ENCODE results near the gene HNRNPLL. TPM values are rescaled to one million over a fixed set of nuclear protein-coding genes. Genes with fewer than 3 reads are reported as not detected.
"Not testable (repeated sequence)": the region's sequence is repeated elsewhere in the genome, so short reads cannot be mapped to it uniquely, and the experiment has no call there.

Gene HNRNPLL
- total RNA-seq = 47.9 TPM

DNA sequence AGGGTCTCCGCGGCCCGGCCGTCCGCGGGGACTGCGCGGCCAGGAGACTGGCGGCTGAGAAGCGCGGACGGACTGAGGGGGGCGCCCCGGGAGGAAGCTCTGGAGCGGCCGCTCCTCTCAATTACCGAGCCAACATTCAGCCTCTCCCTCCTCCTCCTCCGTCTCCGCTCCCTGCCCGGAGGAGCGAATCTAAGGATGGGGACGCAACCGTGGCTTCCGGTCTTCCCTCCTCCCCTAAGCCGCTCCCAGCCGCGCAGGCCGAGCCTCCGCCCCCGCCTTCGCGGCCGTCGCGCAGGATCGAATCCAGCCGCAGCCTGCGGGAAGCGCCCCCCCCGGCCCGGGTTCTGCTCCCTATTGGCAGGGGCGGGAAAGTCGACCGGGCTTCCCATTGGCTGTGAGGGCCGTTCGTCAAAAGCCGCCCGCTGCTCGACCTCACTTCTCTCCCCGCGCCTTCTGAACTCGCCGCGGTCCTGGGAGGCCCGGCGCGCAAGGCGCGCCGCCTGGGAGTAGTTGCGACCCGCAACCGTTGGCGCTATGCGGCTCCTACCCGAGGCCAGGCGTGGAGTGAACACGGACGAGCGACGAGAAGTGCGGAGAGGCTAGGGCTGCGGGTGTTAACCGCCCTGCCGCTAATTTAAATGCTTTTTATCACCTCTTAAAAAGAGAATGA is at the start of gene HNRNPLL:
HNRNPLL (minus strand) TSS at position 197 of the 670 bp plus-strand sequence. CDS start 302 bp downstream, outside the sequence.
- peak; percentile 99 for DNase-seq

DNA sequence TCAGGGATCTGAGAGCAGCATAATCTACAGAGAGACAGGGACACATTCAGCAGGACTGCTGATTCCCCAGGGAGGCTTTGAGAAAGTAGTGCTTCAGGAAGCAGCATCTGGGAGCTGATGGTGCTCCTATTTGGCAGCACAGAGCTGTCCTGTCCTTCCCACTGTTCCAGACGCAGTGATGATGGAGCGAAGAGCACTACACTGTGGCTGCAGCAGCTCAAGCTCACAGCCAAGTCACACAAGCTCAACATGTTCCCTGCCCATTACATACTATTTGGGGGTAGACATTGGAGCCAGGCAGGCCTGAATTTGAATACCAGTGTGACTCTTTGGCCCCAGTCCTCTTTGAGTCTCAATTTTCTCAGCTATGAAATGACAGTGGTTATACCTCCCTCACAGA is 48.0 kb upstream of the HNRNPLL start:
- no peak for DNase-seq

DNA sequence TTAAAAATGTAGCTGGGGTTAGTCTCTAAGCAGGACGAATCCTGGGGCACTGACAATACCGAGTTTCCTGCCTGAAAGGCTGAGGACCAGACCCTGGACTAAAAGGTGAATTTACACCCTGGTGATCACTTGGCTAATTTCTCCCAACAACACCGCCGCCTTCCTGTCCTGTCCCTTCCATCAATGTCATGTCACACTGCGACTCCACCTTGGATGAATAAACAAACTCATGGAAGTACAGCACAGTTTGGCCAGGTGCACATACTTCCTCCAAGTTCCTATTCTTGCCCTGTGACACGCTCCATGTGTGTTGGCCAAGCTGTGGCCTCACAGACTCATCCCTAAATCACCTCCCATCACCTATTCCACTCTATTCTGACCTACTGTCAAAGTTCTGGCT is 47.3 kb upstream of the HNRNPLL start:
- DNase-seq = no peak

DNA sequence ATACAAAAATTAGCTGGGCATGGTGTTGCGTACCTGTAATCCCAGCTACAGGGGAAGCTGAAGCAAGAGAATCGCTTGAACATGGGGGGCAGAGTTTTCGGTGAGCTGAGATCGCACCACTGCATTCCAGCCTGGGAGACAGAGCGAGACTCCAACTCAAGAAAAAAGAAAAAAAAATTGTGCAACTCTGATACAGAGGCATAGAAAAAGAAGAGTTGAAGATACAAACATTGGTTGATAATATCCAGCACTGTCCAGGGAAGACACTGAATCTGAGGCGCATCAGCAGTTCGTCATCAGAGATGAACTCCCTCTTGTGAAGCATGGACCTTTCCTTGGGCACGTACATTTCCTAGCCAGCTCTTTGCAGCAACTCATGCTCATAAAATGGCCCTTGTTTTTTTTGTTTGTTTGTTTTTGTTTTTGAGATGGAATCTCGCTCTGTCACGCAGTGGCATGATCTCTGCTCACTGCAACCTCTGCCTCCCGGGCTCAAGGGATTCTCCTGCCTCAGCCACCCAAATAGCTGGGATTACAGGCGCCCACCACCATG is 46.5 kb upstream of the HNRNPLL start:
- no peak for DNase-seq

DNA sequence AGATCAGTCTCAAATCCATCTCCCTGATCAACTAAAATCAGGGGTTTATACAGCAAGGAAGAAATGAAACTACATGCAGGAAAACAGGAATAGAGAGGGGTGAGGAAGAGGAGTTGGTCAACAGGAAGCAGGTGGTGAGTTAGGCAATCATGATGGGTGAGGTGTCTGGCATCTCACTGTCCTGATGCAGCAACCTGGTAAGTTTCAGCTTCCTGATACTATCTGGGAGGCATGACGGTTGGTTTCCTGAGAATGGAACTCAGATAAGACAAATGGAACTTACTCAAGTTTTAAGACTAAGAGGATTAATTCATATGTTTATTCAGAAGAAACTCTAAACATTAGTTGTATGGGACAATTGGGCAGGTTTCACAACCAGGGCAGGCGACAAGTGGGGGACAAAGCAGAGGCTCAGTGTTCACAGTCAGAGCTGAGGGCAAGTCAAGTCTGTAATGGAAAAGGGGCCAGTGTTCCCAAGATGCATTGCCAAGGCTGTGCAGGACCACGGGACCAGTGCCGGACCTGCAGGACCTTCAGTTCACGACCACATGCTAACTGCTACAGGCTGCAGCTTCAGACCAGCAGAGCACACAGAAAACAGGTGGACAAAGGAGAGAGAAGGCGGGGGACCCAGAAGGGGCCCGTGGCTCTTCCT is 45.5 kb upstream of the HNRNPLL start:
- no peak for DNase-seq

DNA sequence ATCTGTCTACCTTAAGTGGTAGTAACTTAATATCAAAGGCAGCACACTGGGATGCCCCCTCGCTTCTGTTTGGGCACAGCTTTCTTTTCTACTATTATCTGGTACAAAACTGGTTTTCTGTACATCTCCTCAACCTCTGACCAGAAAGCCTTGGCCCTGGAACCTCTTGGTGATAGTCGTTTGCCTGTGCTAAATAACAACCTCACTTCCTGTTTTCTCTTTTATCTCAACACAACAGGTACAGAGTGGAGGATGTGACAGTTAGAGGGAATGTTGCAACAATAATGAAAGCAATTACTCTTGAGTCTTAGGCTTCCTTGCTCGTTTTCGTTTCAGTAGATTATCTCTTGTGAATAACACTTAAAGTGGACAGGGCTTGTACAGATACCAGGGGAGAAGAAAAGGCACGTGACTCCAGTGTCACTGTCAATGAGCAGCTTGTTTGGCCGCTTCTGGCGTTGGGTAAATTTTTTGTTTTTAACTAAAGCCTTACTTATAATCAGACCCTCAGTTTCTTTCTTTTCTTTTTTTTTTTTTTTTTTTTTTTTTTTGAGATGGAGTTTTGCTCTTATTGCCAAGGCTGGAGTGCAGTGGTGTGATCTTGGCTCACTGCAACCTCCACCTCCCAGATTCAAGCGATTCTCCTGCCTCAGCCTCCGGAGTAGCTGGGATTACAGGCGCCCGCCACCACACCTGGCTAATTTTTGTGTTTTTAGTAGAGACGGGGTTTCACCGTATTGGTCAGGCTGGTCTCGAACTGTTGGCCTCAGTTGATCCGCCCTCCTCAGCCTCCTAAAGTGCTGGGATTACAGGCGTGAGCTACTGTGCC is 41.2 kb upstream of the HNRNPLL start:
- not testable (repeated sequence) for DNase-seq

DNA sequence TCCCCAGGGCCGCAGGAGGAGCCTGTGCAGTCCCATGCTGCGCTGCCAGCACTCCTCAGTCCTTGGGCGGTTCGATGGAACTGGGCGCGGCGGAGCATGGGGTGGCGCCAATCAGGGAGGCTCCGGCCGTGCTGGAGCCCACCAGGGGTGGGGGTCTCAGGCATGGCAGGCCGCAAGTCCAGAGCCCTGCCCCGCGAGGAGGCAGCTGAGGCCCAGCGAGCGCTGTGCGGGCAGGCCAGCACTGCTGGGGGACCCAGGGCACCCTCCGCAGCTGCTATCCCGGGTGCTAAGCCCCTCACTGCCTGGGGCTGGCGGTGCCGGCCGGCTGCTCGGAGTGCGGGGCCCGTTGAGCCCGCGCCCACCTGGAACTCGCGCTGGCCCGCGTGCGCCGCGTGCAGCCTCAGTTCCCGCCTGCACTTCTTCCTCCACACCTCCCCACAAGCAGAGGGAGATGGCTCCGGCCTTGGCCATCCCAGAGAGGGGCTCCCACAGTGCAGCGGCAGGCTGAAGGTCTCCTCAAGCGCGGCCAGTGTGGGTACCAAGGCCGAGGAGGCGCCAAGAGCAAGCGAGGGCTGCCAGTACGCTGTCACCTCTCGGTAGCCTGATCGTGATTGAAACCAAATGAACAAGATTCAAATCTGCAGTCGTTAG is 40.4 kb upstream of the HNRNPLL start:
- no peak for DNase-seq

DNA sequence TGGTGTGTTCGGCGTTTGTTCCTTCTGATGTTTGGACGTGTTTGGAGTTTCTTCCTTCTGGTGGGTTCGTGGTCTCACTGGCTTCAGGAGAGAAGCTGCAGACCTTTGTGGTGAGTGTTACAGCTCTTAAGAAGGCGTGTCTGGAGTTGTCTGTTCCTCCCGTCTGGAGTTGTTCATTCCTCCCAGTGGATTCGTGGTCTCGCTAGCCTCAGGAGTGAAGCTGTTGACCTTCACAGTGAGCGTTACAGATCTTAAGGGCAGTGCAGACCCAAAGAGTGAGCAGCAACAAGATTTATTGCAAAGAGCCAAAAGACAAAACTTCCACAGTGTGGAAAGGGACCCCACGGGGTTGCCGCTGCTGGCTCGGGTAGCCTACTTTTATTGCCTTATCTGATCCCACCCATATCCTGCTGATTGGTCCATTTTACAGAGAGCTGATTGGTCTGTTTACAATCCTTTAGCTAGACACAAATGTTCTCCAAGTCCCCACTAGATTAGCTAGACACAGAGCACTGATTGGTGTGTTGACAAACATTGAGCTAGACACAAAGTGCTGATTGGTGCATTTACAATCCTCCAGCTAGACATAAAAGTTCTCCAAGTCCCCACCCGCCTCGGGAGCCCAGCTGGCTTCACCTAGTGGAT is 39.8 kb upstream of the HNRNPLL start:
- not testable (repeated sequence) for DNase-seq

DNA sequence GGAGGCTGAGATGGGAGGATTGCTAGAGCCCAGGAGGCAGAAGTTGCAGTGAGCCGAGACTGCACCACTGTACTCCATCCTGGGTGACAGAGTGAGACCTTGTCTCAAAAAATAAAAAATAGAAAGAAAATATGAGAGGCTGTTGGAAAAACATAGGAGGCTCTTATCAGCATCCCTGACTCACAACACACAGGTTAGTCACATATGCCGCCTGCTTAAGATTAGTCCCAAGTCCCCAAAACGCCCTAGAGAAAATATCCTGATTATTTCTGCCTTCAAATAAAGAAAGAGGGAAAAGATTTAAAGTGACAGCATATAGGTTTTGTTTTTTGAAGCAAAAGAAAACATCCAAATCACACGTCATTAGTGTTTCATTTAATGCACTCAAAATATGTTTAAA is 33.3 kb upstream of the HNRNPLL start:
- no peak for DNase-seq

DNA sequence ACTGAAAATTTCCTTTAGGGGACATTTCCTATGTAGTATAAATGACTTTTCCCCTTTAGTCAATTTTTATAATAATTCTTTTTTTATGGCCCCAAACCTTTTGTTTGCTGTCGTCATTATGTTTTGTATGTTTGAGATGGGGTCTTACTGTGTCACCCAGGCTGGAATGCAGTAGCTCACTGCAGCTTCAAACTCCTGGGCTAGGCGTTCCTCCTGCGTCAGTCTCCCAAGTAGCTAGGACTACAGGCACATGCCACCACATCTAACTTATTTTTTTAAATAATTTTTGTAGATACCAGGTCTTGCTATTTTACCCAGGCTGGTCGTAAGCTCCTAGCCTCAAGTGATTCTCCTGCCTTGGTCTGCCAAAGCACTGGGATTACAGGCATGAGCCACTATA is 32.4 kb upstream of the HNRNPLL start:
- no peak for DNase-seq

DNA sequence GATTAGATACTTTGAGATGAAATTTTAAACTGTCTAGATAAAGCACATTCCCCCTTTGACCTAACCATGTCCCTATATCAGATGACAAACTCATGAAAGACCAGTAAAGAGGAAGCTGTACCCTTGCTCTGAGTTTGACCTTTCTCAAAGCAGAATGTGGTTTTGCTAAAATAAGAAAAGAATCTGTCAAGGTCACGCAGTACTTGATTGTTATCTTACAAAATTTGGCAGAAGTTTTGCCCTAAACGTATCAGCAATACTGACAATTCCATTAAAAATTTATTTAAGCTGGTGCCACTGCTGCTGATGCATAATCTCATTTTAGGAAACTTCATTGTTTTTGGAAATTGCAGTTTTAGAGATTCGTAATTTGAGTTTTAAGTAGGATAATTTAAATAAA is 32.0 kb upstream of the HNRNPLL start:
- no peak for DNase-seq

DNA sequence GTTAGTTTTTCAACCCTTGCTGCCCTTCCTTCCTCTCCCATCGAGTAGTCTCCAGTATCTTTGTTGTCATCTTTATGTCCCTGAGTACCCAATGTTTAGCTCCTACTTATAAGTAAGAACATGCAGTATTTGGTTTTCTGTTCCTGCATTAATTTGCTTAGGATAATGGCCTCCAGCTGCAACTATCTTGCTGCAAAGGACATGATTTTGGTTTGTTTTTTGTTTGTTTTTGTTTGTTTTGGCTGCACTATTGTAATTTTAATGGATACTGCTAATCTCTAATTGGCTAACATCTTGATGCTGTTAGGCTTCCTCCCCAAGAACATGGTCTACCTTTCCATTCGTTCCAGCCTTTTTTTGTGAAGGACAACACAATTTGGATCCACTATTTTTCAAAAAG is 31.2 kb upstream of the HNRNPLL start:
- DNase-seq = no peak

DNA sequence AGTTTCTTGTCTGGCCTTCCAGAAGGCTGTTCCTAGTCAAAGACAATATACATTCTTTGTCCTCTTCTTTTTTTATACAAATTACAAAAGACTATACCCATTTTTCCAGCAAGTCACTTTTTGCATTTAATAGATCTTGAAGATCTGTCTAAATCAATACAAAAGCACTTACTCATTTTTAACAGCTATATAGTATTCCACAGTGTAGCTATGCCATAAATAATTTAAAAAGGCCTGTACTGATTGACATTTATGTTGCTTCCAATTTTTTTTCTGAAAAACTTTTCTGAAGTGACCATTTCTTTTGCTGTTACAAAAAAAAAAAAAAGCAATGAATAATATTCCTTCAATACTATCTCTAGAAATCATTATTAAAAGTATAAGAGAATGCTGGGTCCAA is 30.3 kb upstream of the HNRNPLL start:
- DNase-seq = no peak

DNA sequence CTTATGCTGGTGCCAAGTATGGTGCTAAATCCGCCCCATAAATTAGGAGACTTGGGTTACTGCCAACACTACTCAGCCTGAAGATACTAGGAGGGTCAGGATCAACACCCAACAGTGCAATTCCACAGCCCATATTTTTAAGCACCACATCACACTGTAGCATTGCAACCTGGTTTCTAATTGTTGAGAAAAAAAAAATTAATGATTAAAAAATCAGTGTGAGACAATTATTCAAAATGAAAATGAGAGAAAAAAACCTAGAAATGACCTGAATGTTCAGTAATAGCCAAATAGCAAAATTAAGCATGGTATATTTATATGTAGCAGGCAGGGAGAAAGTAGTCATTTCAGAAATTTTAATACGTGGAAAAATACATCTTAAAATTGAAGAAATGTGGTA is 29.2 kb upstream of the HNRNPLL start:
- DNase-seq = no peak

DNA sequence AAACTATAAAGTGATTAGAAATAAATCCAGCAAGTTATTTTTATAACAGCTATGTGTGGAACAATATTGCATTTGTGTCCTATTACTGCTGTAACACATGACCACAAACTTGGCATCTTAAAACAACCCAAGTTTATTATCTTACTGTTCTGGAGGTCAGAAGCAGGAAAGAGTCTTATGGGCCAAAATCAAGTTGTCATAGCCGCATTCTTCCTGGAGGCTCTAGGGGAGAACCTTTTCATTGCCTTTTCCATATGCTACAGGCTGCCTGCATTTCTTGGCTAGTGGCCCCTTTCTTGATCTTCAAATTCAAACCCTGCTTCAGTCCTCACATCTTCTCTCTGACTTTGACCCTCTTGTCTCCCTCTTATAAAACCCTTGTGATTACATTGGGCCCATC is 27.0 kb upstream of the HNRNPLL start:
- DNase-seq = no peak

DNA sequence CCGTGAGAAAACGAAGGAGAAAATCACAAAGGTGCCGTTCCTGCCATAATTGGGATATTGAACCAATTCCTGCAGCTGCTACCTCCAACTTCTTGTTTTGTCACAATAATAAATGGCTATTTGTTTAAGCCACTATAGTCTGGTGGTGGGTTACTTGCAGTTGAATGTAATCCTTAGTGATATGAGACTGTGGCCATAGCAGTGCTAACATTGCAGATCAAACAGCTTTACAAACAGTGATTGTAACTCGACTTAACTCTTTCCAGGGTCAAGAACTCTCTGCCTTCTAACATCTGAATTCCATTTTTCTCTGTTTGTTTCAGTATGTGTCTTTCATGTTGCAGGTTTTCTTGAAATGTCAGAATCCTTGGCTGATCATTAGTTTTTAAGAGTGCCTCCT is 24.7 kb upstream of the HNRNPLL start:
- no peak for DNase-seq

DNA sequence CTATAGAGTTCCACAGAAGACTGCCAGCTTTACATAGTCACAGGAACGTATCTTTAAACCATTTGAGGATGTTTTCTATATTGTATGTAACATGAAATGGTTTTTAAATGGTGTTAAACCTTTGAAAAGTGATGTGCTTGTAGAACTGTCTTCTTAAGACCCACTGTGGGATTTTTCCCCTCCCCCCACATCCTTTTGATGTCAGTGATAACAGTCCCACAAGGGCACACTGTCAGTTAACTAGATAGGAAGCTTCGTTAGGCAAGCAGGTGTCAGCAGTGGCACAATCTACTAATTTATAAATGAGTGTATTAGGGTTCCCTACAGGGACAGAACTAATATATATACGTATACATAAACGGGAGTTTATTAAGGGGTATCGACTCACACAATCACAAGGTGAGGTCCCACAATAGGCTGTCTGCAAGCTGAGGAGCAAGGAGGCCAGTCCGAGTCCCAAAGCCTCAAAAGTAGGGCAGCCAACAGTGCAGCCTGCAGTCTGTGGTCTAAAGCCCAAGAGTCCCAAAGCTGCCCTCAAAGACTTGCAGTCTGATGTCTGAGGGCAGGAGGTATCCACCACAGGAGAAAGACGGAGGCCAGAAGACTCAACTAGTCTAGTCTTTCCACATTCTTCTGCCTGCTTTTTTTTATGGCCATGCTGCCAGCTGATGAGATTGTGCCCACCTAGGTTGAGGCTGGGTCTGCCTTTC is 23.8 kb upstream of the HNRNPLL start:
- no peak for DNase-seq

DNA sequence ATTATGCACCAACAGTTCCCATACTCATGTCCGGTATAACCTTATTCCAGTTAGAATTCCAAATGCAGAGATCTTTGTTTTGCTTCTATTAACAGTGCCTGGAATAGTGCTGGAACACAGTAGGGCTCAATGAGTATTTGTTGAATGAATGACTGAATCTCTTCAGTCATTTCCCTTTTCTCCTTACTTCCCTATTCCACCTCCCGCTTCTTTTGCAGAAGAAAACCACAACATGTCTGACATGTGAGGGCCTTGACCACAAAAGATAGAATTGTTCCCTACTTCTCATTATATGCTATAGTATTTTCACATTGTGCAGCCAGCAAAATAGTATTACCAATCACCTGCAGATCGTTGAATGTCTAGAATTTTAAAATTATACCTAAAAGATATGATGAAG is 19.5 kb upstream of the HNRNPLL start:
- no peak for DNase-seq

DNA sequence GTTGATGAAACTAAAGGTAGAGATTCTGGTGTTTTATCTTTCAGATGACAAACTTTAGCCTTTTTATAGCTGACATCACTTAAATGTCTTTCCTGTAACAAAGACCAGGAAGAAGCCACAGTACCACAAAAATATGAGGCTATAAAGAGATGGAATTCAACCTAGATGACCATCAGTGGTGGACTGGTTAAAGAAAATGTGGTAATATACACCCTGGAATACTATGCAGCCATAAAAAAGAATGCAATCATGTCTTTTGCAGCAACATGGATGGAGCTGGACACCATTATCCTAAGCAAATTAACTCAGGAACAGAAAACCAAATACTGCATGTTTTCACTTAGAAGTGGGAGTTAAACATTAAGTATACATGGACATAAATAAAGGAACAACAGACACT is 18.3 kb upstream of the HNRNPLL start:
- no peak for DNase-seq

DNA sequence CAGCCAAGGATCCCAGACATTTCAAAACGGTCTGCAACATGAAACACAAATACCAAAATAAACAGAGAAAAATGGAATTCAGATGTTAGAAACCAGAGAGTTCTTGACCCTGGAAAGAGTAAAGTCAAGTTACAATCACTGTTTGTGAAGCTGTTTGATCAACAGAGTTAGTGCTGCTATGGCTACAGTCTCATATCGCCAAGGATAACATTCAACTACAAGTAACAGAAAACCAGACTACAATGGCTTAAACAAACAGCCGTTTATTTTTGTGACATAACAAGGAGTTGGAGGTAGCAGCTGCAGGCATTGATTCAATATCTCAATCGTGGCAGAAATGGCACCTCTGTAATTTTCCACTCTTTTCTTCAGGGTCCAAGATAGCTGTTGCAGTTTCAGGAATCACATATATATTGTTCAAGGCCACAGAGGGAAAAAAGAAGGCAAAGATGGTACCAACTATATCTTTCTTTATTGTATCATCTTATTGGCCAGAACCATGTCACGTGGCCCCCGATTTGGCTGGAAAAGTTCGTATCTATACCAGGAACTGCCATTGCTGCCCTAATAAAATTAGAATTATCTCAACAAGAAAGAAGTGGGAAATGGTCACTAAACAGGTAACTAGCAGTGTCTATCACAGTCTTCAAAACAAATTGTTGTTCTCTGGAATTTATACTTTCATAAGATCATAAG is 17.7 kb upstream of the HNRNPLL start:
- DNase-seq = peak; percentile 70
